ENCODE data around the gene CACFD1.

DNA sequence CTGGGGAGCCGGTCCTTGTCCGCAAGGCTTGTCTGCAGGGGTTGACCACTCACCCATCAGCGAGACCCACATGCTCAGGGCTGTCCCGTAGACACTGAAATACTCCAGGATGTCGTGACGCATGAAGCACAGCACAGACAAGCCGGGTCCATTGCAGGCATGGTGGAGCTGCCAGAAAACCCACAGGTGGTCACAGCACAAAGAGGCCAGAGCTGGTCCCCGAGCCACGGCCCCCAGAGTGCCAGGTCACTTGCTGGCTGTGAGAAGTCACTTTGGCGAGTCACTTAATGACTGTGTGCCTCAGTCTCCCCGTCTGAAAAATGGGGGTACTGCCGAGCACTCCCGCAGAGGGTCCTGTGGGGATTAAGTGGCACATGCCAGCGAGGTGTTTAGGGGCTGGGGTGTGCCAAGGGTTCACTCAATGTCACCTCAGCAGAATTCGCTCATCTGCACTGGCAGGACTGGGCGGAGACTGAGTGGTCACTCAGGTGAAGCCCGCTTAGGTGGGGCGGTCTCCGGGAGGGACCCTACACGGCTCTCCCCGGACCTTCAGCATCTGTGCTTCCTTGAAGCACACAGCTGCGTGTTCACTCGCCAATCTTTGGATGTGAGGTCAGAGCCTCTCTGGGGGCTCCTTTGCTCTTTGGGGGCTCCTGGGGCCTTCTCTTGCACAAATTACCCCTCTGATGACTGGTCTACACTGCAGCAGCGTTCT is 60.5 kb downstream of the CACFD1 start:
- no peak for TF ChIP-seq POLR2A (IDR thresholded peaks at IDR 0.05)
- TF ChIP-seq, protein P1, sequence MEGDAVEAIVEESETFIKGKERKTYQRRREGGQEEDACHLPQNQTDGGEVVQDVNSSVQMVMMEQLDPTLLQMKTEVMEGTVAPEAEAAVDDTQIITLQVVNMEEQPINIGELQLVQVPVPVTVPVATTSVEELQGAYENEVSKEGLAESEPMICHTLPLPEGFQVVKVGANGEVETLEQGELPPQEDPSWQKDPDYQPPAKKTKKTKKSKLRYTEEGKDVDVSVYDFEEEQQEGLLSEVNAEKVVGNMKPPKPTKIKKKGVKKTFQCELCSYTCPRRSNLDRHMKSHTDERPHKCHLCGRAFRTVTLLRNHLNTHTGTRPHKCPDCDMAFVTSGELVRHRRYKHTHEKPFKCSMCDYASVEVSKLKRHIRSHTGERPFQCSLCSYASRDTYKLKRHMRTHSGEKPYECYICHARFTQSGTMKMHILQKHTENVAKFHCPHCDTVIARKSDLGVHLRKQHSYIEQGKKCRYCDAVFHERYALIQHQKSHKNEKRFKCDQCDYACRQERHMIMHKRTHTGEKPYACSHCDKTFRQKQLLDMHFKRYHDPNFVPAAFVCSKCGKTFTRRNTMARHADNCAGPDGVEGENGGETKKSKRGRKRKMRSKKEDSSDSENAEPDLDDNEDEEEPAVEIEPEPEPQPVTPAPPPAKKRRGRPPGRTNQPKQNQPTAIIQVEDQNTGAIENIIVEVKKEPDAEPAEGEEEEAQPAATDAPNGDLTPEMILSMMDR (IDR thresholded peaks at IDR 0.05 in 8 of 11, conservative IDR thresholded peaks at IDR 0.05 in 3 of 11) = no peak
- no peak for TF ChIP-seq POLR2AphosphoS5 (IDR thresholded peaks at IDR 0.05)

Data from spleen (tissue), 7 donors.